Measurements from ENCODE around the gene TPX2. TPM values are rescaled to one million over a fixed set of nuclear protein-coding genes. Genes with fewer than 3 reads are reported as not detected.

Gene TPX2
- total and polyA plus RNA-seq, 2 donors (not counting 3 experiments of a cell fraction or from before 2014, with no cell fraction given), result 24.8 to 114 TPM

DNA sequence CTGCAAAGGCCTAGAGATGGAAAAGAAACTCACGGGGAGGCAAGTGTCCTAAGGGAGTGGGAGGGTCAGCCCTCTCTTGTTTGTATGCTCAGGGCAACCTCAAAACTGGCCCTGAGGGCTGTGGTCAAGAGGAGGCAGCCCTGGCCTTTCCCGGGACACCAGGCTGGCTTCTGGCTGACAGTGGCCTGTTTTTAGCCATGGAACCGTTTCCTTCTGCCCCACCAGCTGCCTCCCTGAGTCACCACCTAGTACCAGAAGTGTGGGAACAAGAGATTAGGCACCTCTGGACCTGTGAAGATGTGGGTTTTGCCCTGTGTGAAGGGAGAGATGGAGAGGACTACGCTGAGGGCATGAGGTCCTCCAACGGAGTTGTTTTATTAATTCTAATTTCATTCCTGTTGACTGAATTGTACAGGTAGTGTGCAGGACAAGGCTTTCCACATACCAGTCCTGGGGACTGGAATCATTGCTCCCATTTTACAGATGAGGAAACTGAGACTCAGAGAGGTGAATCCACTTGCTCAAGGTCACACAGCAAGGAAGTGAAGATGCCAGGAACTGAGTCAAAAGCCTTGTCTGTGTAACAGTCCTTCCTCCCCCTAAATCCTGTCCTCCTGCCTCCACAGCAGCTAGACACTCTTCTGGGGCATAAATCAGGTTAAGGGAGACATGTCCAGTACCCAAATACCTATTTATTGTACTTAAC lies 100.8 kb downstream of the TPX2 start:
- no peaks in the 10 kb centered on the region for H3K9me3 ChIP-seq (replicated peaks; ENCODE audit: control insufficient read depth, insufficient read depth, low read length)
- peak; percentile 28 for DNase-seq (ENCODE audit: low read depth, low spot score)
- CTCF ChIA-PET, result interaction anchor here (7.6 to 25.3 kb wide), 2 partner anchors 10 to 17 kb away, joined by 82 to 619 read pairs; partner anchors contain the start of gene FOXS1

DNA sequence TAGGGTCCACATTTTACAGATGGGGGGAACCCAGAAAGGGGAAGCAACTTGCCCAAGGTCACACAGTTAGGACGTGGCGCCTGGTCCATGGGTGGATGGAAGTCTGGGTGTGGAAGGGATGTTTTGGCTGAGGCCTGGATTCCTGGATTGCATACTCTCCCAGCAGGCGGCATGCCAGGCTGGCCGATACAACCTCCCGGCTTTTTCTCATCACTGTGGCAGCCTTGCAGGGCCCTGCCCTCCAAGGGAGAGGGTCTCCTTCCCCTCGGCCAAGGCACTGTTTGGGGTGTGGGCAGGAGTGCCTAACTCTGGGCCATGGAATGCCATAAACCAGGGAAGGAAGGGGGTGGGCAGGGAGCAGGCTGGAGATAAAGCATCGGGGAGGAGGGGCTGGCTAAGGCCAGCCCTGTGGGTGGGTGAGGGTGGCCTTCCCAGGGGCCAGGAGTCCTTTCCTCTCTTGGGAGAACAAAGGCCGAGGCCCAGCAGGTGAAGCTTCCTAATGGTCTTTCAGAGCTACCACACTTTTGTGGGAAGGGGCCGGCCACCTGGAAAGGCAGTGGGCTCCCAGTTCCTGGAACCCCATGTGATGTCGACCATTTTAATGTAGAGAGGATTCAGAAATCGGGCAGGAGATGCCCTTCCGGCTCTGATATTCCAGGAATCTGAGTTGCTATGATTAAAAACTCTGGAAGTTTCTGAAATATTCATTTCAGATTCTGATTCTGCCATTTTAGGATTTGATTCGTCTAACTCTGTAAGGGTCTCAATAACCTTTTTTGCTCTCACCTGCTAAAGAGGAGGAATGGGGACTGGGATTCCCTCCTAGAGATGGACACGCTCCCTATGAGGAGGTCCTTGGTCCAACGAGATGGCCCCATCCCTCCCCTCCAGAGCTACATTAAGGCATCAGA lies 102.1 kb downstream of the TPX2 start:
- DNase-seq (ENCODE audit: low read depth, low spot score) (no peak), FAIRE-seq (no peak)
- no TSS peak for BruUV-seq (replicated peaks)
- Histone ChIP-seq H3K4me3 (replicated peaks in 1 of 3; ENCODE audit: insufficient read depth in 1 of 3, low read depth in 1 of 3, low read length in 3 of 3) (no peak overlapping the region), H3K9me1 (replicated peaks; ENCODE audit: control insufficient read depth, extremely low read depth, insufficient read depth, low read length) (no peaks in the 10 kb centered on the region), H2AFZ (ENCODE audit: low read depth, low read length) (no peak overlapping the region), H3K36me3 (ENCODE audit: control insufficient read depth in 2 of 2, extremely low read depth in 1 of 2, insufficient read depth in 2 of 2, low read length in 2 of 2) (no peaks in the 10 kb centered on the region), H3K9ac (replicated peaks; ENCODE audit: extremely low read depth, insufficient read depth, low read length) (no peak overlapping the region), H3K27ac (ENCODE audit: insufficient read depth, low read depth, low read length) (peak overlapping the region; percentile 64), H3K79me2 (ENCODE audit: control insufficient read depth, insufficient read depth, low read length) (no peaks in the 10 kb centered on the region), H3K4me2 (ENCODE audit: insufficient read depth, low read length) (no peak overlapping the region), H3K4me1 (ENCODE audit: control insufficient read depth, extremely low read depth, insufficient read depth, low read length) (peaks cover 48% of the 10 kb centered on the region), H4K20me1 (replicated peaks; ENCODE audit: control insufficient read depth, extremely low read depth, insufficient read depth, low read length) (no peaks in the 10 kb centered on the region), H3K9me3 (replicated peaks; ENCODE audit: control insufficient read depth, insufficient read depth, low read length) (no peaks in the 10 kb centered on the region), H3K27me3 (ENCODE audit: control insufficient read depth in 2 of 2, insufficient read depth in 2 of 2, low read length in 2 of 2) (no peaks in the 10 kb centered on the region)
- intact Hi-C loops (cut with micrococcal nuclease) (no loop called here), dilution Hi-C loops (cut with MboI; ENCODE audit: extremely low pct_ligation_motif_present, low sequenced_read_pairs) (no loop called here)
- CTCF ChIA-PET, result interaction anchor here (18.2 kb wide), 1 partner anchor 13 kb away, joined by 619 read pairs; the partner anchor contains the start of gene MYLK2
- TF ChIP-seq, protein P1, sequence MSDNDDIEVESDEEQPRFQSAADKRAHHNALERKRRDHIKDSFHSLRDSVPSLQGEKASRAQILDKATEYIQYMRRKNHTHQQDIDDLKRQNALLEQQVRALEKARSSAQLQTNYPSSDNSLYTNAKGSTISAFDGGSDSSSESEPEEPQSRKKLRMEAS (IDR thresholded peaks at IDR 0.05; ENCODE audit: insufficient read depth, insufficient read length), result no peak
- TF ChIP-seq CTCF (IDR thresholded peaks at IDR 0.05; ENCODE audit: extremely low read depth in 1 of 2, insufficient read depth in 1 of 2, low read depth in 1 of 2, low read length in 2 of 2) (no peak), POLR2AphosphoS5 (IDR thresholded peaks at IDR 0.05; ENCODE audit: insufficient read depth, low read depth, low read length) (no peak), EZH2 (IDR thresholded peaks at IDR 0.05; ENCODE audit: borderline replicate concordance, low read depth, low read length, severe bottlenecking) (no peak), JUN (IDR thresholded peaks at IDR 0.05; ENCODE audit: borderline replicate concordance, insufficient read depth, insufficient read length, low read depth) (no peak), FOS (IDR thresholded peaks at IDR 0.05; ENCODE audit: borderline replicate concordance, insufficient read depth, low read length) (no peak), GATA2 (IDR thresholded peaks at IDR 0.05; ENCODE audit: insufficient read depth, insufficient read length, low read depth, low read length) (no peak), POLR2A (IDR thresholded peaks at IDR 0.05; ENCODE audit: low read depth, low read length) (no peak), MYC (IDR thresholded peaks at IDR 0.05; ENCODE audit: low read depth, low read length) (no peak)
- POLR2A ChIA-PET, result no interaction called here

More for the DNA sequence above, 100.8 kb downstream of the TPX2 start:
- no peaks in the 10 kb centered on the region for H3K79me2 ChIP-seq (ENCODE audit: control insufficient read depth, insufficient read depth, low read length)
- H3K9ac ChIP-seq (replicated peaks; ENCODE audit: extremely low read depth, insufficient read depth, low read length), result no peak overlapping the region
- FAIRE-seq, result no peak
- H4K20me1 ChIP-seq (replicated peaks; ENCODE audit: control insufficient read depth, extremely low read depth, insufficient read depth, low read length), result no peaks in the 10 kb centered on the region
- no peaks in the 10 kb centered on the region for H3K36me3 ChIP-seq (ENCODE audit: control insufficient read depth in 2 of 2, extremely low read depth in 1 of 2, insufficient read depth in 2 of 2, low read length in 2 of 2)
- POLR2A ChIA-PET, result no interaction called here
- H3K4me2 ChIP-seq (ENCODE audit: insufficient read depth, low read length), result no peak overlapping the region
- H3K9me1 ChIP-seq (replicated peaks; ENCODE audit: control insufficient read depth, extremely low read depth, insufficient read depth, low read length), result no peaks in the 10 kb centered on the region
- no peak overlapping the region for H2AFZ ChIP-seq (ENCODE audit: low read depth, low read length)
- intact Hi-C loops (cut with micrococcal nuclease) (no loop called here), dilution Hi-C loops (cut with MboI; ENCODE audit: extremely low pct_ligation_motif_present, low sequenced_read_pairs) (no loop called here)
- no peaks in the 10 kb centered on the region for H3K27me3 ChIP-seq (ENCODE audit: control insufficient read depth in 2 of 2, insufficient read depth in 2 of 2, low read length in 2 of 2)
- H3K4me1 ChIP-seq (ENCODE audit: control insufficient read depth, extremely low read depth, insufficient read depth, low read length), result peaks cover 55% of the 10 kb centered on the region
- H3K27ac ChIP-seq (ENCODE audit: insufficient read depth, low read depth, low read length), result no peak overlapping the region
- TF ChIP-seq GATA2 (IDR thresholded peaks at IDR 0.05; ENCODE audit: insufficient read depth, insufficient read length, low read depth, low read length) (peak; percentile 29), EZH2 (IDR thresholded peaks at IDR 0.05; ENCODE audit: borderline replicate concordance, low read depth, low read length, severe bottlenecking) (no peak), POLR2AphosphoS5 (IDR thresholded peaks at IDR 0.05; ENCODE audit: insufficient read depth, low read depth, low read length) (no peak), JUN (IDR thresholded peaks at IDR 0.05; ENCODE audit: borderline replicate concordance, insufficient read depth, insufficient read length, low read depth) (no peak), FOS (IDR thresholded peaks at IDR 0.05; ENCODE audit: borderline replicate concordance, insufficient read depth, low read length) (no peak), MYC (IDR thresholded peaks at IDR 0.05; ENCODE audit: low read depth, low read length) (no peak)
- TF ChIP-seq, protein P1 (IDR thresholded peaks at IDR 0.05; ENCODE audit: insufficient read depth, insufficient read length), result no peak
- BruUV-seq (replicated peaks), result no TSS peak
- H3K4me3 ChIP-seq (replicated peaks in 1 of 3; ENCODE audit: insufficient read depth in 1 of 3, low read depth in 1 of 3, low read length in 3 of 3), result no peak overlapping the region

Data from endothelial cell of umbilical vein (primary cell).